ENCODE measurements around the gene AAR2.

DNA sequence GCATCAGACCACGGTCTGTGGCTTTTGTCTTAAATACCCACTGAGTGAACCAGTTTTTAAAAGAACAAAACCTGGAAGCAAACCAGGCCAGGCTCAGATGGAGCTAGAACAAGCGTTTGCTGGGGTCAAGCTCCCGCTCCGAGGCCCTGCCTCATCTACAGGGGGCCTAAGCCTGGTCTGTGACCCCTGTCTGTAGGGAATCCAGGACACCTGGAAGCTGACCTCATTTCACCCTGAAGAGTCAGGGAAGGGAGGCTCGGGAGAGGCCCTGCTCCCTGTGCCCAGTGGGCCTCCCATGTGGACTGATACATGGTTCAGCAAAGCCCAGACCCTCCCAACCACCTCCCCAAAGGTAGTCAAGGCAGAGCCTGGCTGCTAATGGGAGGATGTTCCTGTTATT, 43.1 kb downstream of the AAR2 start:
- TF ChIP-seq, protein P1, sequence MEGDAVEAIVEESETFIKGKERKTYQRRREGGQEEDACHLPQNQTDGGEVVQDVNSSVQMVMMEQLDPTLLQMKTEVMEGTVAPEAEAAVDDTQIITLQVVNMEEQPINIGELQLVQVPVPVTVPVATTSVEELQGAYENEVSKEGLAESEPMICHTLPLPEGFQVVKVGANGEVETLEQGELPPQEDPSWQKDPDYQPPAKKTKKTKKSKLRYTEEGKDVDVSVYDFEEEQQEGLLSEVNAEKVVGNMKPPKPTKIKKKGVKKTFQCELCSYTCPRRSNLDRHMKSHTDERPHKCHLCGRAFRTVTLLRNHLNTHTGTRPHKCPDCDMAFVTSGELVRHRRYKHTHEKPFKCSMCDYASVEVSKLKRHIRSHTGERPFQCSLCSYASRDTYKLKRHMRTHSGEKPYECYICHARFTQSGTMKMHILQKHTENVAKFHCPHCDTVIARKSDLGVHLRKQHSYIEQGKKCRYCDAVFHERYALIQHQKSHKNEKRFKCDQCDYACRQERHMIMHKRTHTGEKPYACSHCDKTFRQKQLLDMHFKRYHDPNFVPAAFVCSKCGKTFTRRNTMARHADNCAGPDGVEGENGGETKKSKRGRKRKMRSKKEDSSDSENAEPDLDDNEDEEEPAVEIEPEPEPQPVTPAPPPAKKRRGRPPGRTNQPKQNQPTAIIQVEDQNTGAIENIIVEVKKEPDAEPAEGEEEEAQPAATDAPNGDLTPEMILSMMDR (IDR thresholded peaks at IDR 0.05): no peak
- TF ChIP-seq POLR2AphosphoS5 (IDR thresholded peaks at IDR 0.05; ENCODE audit: insufficient read depth in 1 of 2, low read depth in 1 of 2): no peak
